Vagina (tissue), 2 donors: Measurements from ENCODE around the gene DES. TPM values are rescaled to one million over a fixed set of nuclear protein-coding genes. Genes with fewer than 3 reads are reported as not detected.

Source experiments
- DNase-seq, 2 donors: peaks; one replicate each; pipeline ENCODE4 v3.0.0-alpha.2; 2017; ENCODE audit errors: extremely low spot score in 2 of 2
- H3K27ac ChIP-seq: fragments of 200-600 bp; sonication (generic); one replicate; pipeline ENCODE4 v1.5.1; 2019
- H3K27me3 ChIP-seq: fragments of 200-600 bp; sonication (generic); one replicate; pipeline ENCODE4 v1.5.1; 2019
- H3K36me3 ChIP-seq, 2 donors: fragments of 200-600 bp; sonication (generic); one replicate each; pipeline ENCODE4 v1.5.1; 2017 to 2019
- H3K4me1 ChIP-seq: fragments of 200-600 bp; sonication (generic); one replicate; pipeline ENCODE4 v1.5.1; 2019
- H3K4me3 ChIP-seq, 2 donors: fragments of 200-600 bp; sonication (generic); 1 replicate in 1 of 2; 2 replicates in 1 of 2; pipeline ENCODE4 v1.5.1; 2016 to 2019
- H3K9me3 ChIP-seq: fragments of 200-600 bp; sonication (generic); one replicate; pipeline ENCODE4 v1.5.1; 2019
- POLR2A ChIP-seq, 2 donors: fragments of 450-650 bp; IDR thresholded peaks; one replicate each; pipeline ENCODE4 v1.6.1; 2017; ENCODE audit warnings: antibody characterized with exemption in 2 of 2, mild to moderate bottlenecking in 2 of 2, moderate library complexity in 2 of 2
- POLR2AphosphoS5 ChIP-seq, 2 donors: sonication (generic); formaldehyde crosslinking; IDR thresholded peaks; one replicate each; pipeline ENCODE4 v1.9.0; 2017; ENCODE audit warnings: antibody characterized with exemption in 2 of 2, mild to moderate bottlenecking in 2 of 2, low read depth in 1 of 2; ENCODE audit not compliant: insufficient read depth in 1 of 2
- intact Hi-C: fragments of 100-400 bp; cut with DNase I; formaldehyde crosslinking; loops from one replicate; pipeline ENCODE4 v1.15.1; 2023
- total RNA-seq: library from RNA; depleted of rRNA; stranded (reverse); fragments of >200 nt; gene quantifications from one replicate; pipeline ENCODE4 v1.2.3, GENCODE V29; 2016
- TF ChIP-seq, protein P1 (sequence below), 3 experiments: fragments of 450-650 bp in 2 of 3; fragments of 200-600 bp in 1 of 3; sonication (generic) in 1 of 3; IDR thresholded peaks; one replicate each; pipeline ENCODE4 v1.5.1; 2017 to 2019; ENCODE audit warnings: antibody characterized with exemption in 3 of 3, mild to moderate bottlenecking in 2 of 3, moderate library complexity in 2 of 3

The DES gene
- total RNA-seq, 1 donor from 2014 or later = 883 TPM

GRCh38 chr2:219468410-219469185, 50.4 kb downstream of the DES start:
- TF ChIP-seq POLR2AphosphoS5 (IDR thresholded peaks at IDR 0.05; ENCODE audit: insufficient read depth in 1 of 2, low read depth in 1 of 2) (no peak), POLR2A (IDR thresholded peaks at IDR 0.05) (no peak)
- TF ChIP-seq, protein P1, sequence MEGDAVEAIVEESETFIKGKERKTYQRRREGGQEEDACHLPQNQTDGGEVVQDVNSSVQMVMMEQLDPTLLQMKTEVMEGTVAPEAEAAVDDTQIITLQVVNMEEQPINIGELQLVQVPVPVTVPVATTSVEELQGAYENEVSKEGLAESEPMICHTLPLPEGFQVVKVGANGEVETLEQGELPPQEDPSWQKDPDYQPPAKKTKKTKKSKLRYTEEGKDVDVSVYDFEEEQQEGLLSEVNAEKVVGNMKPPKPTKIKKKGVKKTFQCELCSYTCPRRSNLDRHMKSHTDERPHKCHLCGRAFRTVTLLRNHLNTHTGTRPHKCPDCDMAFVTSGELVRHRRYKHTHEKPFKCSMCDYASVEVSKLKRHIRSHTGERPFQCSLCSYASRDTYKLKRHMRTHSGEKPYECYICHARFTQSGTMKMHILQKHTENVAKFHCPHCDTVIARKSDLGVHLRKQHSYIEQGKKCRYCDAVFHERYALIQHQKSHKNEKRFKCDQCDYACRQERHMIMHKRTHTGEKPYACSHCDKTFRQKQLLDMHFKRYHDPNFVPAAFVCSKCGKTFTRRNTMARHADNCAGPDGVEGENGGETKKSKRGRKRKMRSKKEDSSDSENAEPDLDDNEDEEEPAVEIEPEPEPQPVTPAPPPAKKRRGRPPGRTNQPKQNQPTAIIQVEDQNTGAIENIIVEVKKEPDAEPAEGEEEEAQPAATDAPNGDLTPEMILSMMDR (IDR thresholded peaks at IDR 0.05) = no peak
- H3K36me3 ChIP-seq = peaks cover 0 to 4% of the 10 kb centered on the region in 2 donors
- DNase-seq = no peak
- H3K4me1 ChIP-seq = peaks cover 28% of the 10 kb centered on the region
- no peaks in the 10 kb centered on the region for H3K27me3 ChIP-seq
- H3K27ac ChIP-seq = no peak overlapping the region
- H3K9me3 ChIP-seq = no peaks in the 10 kb centered on the region
- intact Hi-C loops = no loop called here
- no peak overlapping the region for H3K4me3 ChIP-seq

GRCh38 chr2:219469186-219469724, 51.1 kb downstream of the DES start:
- peaks cover 28% of the 10 kb centered on the region for H3K4me1 ChIP-seq
- peaks cover 0 to 4% of the 10 kb centered on the region in 2 donors for H3K36me3 ChIP-seq
- H3K27me3 ChIP-seq = no peaks in the 10 kb centered on the region
- H3K27ac ChIP-seq = no peak overlapping the region
- H3K9me3 ChIP-seq = no peaks in the 10 kb centered on the region
- no peak overlapping the region for H3K4me3 ChIP-seq
- no peak for DNase-seq
- intact Hi-C loops = no loop called here
- TF ChIP-seq, protein P1 (IDR thresholded peaks at IDR 0.05) = no peak
- TF ChIP-seq POLR2A (IDR thresholded peaks at IDR 0.05) (no peak), POLR2AphosphoS5 (IDR thresholded peaks at IDR 0.05; ENCODE audit: insufficient read depth in 1 of 2, low read depth in 1 of 2) (peak in 1 of 2 donors; percentile 22)

DNA sequence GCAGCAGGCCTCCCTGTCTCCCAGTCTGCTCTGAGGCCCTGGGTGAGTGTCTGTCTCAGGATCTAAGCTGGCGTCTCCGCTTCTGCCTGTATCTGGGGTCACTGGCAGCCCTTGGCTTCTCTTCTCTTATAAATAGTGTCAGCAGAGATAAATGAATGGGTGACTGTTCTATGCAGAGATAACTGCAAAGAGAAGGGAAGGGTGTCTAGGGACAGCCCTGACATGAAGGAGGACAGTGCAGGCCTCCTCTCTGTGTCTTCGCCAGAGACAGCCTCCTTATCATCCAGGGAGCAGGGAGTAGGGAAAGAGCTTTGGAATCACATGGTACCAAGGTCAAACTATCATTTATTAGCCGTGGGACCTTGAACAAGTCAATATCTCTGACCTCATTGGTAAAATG, 52.3 kb downstream of the DES start:
- Histone ChIP-seq H3K4me1 (peaks cover 30% of the 10 kb centered on the region), H3K36me3 (no peaks in the 10 kb centered on the region), H3K27me3 (no peaks in the 10 kb centered on the region), H3K9me3 (no peaks in the 10 kb centered on the region), H3K27ac (no peak overlapping the region), H3K4me3 (no peak overlapping the region)
- intact Hi-C loops = loop anchor here (5.0 kb wide), 1 partner anchor 57 kb away; no protein-coding TSS in a partner anchor
- no peak for DNase-seq
- TF ChIP-seq POLR2AphosphoS5 (IDR thresholded peaks at IDR 0.05; ENCODE audit: insufficient read depth in 1 of 2, low read depth in 1 of 2) = no peak
- no peak for TF ChIP-seq POLR2A (IDR thresholded peaks at IDR 0.05)
- TF ChIP-seq, protein P1 (IDR thresholded peaks at IDR 0.05) = no peak

- intact Hi-C loops = loop anchor here (5.0 kb wide), 1 partner anchor 56 kb away; no protein-coding TSS in a partner anchor
- no peaks in the 10 kb centered on the region for H3K36me3 ChIP-seq
- peaks cover 34% of the 10 kb centered on the region for H3K4me1 ChIP-seq
- H3K27ac ChIP-seq = no peak overlapping the region
- TF ChIP-seq POLR2AphosphoS5 (IDR thresholded peaks at IDR 0.05; ENCODE audit: insufficient read depth in 1 of 2, low read depth in 1 of 2) (no peak), POLR2A (IDR thresholded peaks at IDR 0.05) (no peak)
- TF ChIP-seq, protein P1 (IDR thresholded peaks at IDR 0.05) = no peak
- no peak for DNase-seq
- H3K9me3 ChIP-seq = no peaks in the 10 kb centered on the region
- no peak overlapping the region for H3K4me3 ChIP-seq
- H3K27me3 ChIP-seq = no peaks in the 10 kb centered on the region
These were observed 53.5 kb downstream of the DES start for GRCh38 chr2:219471476-219472371.
